GM21390 (cell line): Measurements from ENCODE around the gene KRT84.

ENCODE experiments used
- ATAC-seq: cut with Tn5 transposase; IDR thresholded peaks from one replicate; pipeline ENCODE4 v1.9.1; 2021; ENCODE audit not compliant: unreplicated experiment

Gene KRT84

DNA sequence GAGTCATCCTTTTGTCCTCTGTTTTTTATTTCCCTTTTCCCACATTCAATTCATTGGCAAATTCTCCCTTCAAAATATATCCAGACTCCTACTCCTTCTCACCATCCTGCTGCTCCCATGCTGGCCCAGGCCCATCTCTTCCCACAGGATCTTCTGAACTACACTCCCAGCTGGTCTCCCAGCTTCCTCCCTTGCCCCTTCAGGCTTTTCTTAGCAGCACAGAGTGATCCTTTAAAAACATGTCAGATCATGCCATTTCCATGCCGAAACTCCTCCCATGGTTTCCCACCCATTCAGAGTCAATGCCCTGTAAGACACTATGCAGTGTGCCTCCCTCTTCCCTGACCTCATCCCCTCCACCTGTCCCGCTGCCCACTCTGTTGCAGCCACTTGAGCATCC is 2.4 kb upstream of the KRT84 start:
- ATAC-seq, result no peak

DNA sequence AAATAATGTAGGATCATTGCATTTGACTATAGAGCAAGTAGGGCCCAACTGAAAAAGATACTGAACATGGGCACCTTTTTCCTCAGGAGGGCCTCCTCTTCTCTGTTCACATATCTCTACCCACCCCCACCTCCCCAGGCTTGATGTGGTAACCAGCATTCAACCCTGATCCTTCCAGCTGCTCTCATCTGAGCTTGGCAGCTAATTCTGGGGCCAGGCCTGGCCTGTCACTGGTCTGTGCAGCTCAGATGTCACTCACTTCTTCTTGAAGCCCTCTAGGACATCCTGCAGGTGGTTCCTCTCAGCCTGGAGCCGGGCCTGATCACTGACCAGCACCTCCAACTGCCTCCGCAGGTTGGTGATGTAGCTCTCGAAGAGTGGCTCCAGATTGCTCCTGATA is 2.1 kb downstream of the KRT84 start:
- no peak for ATAC-seq

DNA sequence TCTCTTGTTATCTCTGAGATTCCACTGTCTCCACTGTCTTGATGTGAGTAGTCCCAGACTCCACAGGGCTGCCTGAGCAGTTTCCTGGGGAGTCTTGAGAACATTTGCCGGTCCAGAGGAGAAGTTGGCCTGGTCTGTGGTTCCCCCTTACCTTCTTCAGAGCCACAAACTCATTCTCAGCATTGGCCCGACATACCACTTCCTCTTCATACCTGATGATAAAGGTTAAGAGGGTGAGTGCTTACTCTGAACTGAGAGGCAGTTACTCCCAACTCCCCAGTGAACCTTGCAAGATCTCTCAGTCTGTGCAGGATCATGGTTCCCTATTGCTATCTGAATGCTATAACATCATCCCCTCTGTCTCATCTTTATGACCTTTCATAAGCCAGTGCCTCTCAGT is 2.6 kb downstream of the KRT84 start:
- no peak for ATAC-seq

DNA sequence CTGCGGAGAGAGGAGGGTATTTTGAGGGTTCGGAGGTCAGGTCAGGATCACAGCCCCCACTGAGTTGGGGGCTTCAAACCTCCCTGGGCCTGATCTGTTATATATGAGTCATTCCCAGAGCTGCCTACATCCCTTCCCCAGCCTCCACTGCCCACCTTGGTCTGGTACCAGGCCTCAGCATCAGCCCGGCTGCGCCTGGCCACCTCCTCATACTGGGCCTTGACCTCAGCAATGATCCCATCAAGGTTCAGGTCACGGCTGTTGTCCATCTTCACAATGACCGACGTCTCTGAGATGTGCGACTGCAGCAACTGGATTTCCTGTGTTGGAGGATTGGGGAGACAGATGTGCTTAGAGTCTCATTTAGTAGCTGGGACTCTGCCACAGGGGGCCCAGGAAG is 4.2 kb downstream of the KRT84 start:
- ATAC-seq, result no peak

DNA sequence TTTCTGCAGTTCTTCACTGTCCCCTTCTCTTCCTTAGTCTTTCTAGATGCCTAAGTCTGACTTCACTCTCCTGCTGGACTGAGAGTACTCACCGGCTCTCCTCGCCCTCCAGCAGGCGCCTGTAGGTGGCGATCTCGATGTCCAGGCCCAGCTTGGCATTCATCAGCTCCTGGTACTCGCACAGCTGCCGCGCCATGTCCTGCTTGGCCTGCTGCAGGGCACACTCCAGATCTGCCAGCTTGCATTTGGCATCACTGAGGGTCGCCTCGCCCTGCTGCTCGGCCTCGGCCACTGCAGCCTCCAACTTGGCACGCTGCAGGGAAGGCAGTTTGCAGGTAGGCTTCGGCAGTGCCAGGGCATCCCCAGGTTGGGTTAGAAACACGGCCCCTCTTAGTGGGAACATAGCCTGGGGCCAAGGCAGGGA is 5.2 kb downstream of the KRT84 start:
- ATAC-seq, result no peak

DNA sequence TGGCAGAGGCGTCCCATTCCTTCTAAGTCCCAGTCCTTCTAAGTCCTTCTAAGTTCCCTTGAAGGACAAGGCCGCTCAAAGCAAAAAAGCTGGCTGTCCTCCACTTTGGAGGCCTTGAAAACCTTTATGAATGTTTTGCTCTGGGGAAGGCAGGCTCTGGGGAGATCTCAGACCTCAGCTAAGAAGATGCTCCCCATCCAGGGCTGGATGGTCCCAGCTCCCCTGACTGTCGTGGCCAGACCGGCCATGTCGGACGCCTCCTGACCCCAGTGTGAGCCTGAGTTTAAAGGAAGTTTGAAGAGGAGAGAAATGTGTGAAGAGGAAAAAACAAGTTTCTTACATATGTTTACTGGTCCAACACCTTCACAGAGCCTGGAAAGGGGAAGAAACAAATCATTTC is 5.9 kb downstream of the KRT84 start:
- no peak for ATAC-seq

DNA sequence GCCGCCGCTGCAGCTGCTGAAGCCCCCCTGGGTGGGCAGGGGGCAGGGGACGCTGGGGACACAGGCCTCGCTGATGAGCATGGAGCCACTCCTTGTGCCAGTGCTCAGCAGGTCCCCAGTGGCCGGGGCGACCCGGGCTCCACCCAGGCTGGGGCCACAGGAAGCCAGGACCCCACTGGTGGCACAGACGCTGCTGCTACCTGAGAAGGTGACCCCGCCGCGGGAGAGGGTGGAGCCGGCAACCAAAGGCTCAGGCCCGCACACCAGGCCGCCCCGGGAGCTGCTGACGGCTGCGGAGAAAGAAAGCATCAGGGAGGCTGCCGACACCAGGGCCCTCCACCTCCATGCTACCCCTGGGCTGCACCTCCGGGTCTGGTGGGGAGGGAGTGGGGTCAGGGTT is 7.4 kb downstream of the KRT84 start:
- ATAC-seq, result no peak

DNA sequence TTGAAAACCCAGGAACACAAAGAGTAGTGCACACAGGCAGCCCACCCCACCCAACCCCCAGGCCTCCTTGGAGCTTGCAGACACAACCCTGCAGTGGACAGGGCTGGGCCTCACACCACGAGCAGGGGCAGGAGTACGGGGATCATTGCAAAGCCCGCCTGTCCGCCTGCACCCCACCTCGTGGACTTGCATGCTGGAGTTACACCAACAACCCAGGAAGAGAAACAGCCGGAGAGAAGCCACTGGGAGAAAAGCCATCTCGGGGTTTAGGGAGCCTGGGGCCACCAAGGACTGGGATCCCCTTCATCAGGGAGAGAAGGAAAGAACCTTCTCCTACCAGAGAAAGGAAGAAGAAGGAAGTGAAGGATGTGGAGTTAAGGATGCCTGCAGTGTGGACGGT is 8.2 kb downstream of the KRT84 start:
- ATAC-seq, result no peak

DNA sequence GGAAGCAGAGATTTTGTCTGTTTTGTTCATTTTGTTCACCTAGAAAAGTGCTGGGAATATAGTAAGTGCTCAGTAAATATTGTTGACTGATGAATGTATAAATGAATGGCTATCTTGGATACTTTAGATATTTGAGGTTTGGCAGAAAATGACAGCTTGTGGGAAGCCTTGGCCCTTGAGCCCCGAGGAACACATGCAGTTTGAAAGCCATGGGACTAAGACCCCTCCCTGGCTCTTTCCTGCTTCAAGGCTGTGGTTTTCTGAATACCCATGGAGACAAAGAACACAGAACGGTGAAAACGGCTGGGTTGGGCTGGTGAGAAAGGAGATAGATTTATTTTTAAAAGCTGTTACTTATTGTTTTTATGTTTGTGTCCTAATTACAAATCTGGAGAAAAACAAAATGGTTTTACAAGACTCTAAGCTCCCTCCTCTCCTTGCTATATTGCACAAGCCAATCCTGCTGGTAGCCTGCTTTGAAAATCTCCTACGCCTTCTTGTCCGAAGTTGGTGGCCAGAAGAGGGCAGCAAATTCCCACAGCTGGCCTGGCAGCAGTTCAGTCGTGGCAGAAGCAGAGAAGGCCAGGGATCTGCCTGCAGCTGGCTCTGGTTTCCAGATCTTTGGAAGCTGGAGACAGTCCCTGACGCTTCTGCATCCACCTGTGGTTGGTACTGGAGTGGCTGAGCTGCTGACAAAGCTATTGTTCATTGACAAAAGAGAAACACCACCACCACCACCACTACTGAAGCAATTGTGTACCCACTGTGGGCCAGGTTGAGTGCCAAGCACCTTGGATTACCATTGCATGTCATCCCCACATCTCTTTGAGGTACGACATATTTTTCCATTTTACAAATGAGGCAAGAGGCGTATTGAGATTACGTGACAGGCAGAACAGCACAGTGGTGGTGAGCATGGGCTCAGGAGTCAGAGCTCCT is 13.0 kb downstream of the KRT84 start:
- ATAC-seq, result no peak

DNA sequence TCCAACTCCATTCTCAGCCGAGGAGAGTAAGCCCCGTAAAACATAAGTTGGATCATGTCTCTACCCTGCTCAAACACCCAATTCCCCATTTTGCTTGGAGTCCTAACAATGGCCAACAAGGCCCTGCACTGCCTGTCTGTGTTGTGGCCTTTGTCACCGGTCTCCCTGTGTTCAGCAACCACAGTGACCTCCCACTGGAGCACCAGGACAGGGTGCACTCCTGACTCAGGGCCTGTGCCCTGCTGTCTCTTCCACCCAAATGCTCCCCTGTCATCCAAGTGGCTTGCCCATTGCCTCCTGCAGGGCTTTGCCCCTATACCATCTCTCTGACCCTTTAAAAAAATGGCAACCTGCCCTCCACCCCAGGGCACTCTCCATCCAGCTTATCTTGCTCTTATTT is 13.7 kb downstream of the KRT84 start:
- no peak for ATAC-seq

DNA sequence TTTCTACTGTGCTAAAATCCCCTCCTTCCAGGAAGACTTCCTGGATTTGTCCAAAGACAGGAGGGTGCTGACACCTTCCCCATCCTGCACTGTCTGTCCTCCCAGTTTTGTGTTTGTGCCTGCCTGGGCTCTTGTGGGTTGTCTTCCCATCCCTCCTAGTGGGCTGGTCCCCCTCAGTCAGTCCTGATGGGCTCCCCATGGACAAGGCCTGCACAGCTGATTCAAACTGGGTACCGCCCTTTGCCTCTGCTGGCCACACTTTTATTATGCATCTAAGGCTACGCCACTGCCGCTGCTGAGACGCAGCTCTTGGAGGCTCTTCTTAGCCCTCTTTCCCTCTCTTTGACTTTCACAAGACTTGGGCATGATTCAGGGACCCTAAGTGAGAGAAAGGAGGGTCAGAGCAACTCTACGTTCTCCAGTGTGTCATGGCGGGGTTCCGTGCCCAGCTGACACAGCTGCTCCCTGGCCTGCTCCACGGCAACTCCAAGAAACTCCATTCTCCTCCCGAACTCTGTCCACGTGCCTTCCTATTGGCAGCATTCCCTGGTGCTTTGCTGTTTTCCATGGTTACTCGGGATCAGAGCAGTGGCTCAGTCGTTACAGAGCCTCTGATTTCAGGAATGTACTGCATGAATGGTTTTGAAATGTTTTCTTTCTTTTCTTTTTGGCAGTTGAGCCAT is 14.4 kb downstream of the KRT84 start:
- ATAC-seq, result no peak

DNA sequence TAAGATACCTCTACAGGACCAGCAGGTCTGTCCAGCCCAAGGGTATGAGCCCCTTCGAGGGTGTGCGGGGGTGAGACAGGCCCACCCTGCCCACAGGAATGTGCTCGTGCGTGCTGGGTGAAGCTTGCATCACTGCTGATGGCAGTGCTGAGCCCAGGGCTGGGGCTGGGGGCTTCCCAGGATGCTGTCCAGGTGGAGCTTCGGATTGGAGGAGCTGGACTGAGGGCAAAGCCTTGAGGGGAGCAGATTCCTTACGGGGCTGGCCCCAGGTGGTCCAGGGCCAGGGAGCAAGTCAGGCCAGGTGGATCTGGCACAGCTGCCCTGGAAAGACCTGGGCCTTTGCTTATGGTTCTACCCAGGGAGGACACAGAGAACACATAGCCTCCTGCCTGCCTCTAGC is 15.6 kb downstream of the KRT84 start:
- no peak for ATAC-seq

DNA sequence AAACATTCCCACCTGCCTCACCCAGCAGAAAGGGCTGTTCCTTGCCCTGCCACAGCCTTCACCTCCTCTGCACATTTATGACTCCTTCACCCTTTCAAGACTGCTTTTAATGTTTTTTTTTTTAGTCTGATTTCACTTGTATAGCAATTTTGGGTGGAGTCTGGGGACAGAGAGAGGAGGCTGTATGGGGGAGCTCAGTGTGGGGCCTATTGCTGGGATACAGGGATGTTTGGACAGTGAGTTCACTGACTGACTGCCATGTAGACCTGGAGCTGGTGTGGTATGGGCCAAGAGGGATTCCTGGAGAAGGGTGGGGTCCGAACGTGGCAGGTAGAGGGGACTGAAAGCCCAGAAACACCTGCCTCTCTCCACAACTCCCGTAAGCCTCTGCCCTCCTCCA is 16.2 kb downstream of the KRT84 start:
- no peak for ATAC-seq

DNA sequence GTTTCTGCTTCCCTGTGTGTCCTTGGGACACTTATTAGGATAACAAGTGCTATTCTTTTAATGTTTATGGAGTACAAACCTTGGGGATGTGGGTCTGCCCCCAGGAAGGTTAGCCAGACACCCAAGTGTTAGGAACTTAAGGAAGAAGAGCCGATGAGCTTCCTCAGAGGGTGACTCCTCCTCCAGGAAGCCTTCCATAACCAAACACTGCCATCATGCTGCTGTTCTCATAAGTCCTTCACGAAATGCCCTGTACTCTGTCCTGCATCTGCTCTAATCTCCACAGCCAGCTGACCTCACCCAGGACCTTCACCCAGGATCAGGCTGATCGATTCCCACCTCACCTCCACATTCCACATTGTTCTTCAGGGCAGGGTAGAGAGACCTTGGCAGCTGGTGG is 16.9 kb downstream of the KRT84 start:
- no peak for ATAC-seq

DNA sequence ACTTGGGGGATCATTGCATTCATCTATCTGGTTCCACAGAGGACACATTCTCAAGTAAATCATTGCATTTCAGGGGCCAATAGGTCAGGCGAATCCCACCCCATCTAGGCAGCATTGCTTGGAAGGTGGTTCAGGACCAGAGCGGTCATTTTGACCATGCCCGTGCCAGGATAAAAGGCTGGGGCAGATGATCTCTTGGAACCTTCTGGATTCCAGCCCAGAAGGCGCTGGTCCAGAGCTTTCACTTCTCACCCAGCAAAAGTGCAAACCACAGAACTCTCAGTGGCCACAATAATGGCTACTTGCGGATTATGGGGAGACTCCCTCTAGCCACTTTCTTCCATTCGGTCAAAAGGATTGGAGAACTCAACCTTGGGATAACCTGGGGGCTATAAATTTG is 17.6 kb downstream of the KRT84 start:
- ATAC-seq, result no peak

DNA sequence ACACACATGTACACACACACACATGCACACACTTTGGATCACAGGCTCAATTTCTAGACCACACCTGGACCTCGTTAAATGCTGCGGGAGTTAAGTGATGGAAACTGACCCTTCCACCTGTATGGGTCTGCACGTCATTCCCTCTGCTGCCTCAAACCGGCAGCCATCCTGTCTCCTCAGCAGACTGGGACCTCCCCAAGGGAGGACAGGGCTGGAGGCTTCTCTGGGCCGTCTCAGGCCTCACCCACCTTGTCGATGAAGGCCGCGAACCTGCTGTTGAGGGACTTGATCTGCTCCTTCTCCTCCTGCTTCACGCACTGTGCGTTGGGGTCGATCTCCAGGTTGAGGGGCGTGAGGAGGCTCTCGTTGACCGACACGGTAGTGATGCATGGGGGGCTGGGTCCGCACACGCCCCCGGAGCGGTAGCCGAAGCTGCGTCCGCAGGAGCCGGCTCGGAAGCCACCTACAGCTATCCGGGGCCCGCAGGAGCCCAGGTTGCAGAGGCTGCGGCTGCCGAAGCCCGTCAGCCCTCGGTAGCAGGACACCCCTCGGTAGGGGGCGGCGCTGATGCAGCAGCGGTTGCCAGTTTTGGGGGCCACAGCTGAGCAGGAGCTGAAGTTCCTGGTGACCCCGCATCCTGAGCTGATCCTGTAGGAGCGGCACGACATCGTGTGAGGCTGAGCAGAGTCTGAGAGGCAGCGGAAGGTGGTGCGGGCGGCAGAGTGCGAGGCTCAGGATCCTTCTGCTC is 18.5 kb downstream of the KRT84 start, which contains the start of gene KRT85:
Gene KRT85, minus strand, starts transcription at position 744 of the 748 bp plus-strand sequence. Its CDS starts 76 bp downstream, at position 668.
- ATAC-seq, result no peak

DNA sequence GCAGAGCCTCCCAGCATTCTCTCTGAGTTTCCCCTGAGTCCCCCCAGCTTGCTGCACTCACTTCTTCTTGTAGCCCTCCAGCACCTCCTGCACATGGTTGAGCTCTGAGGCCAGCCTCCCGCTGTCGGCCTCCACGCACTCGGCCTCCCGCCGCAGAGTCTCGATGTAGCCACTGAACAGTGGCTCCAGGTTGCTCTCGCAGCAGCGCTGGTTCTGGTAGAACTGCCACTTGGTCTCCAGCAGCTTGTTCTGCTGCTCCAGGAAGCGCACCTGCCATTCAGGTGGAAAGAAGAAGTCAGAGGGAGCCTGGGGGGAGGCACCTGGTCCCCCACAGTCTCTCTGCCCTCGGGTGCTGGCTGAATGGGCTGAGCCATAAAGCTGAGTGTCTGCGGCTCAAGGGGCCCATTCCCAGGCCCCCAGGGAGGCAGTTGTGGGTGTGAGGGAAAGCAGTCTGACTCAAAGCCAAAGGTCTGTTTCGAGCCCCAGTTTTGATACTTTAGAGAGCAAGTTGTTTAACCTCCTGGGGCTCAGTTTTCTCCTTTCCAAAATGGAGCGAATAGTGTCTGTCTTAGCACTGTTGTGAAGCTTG is 20.5 kb downstream of the KRT84 start:
- no peak for ATAC-seq

DNA sequence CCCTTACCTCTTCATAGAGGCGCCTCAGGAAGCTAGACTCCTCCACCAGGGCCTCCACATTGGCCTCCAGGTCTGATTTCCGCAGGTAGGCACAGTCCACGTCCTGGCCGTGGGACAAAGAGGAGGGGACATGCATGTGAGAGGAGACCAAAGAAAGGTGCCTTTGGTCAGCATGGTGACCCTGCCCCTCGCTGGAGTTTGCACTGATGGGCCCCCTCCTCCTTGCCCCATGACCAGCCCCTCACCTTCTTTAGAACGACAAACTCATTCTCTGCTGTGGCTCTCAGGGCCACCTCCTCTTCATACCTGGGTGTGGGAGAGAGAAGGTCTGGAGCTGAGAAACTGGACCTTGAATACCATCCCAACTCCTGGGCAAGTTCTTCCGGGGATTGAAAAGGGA is 21.4 kb downstream of the KRT84 start:
- ATAC-seq, result no peak

DNA sequence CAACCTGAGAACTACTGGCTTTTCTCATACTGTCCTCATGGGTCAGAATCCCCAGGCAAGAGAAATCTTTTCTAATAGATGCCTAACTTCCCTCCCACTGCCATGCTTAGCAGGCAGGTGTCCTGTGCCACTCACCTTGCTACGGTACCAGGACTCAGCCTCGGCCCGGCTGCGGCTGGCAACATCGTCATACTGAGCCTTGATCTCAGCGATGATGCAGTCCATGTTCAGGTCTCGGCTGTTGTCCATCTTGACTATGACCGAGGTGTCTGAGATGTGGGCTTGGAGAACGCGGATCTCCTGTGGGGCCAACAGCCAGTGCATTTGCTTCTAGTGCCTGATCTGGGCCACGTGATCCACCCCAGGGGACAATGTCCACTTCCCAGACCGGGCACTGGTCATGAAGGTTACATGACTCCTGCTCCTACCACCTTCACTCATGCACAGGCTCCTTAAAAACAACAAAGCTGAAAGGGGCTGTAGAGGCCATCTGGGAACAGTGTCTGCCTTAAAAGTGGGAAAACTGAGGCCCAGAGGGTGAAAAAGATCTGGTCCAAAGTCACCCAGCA is 22.3 kb downstream of the KRT84 start:
- no peak for ATAC-seq

DNA sequence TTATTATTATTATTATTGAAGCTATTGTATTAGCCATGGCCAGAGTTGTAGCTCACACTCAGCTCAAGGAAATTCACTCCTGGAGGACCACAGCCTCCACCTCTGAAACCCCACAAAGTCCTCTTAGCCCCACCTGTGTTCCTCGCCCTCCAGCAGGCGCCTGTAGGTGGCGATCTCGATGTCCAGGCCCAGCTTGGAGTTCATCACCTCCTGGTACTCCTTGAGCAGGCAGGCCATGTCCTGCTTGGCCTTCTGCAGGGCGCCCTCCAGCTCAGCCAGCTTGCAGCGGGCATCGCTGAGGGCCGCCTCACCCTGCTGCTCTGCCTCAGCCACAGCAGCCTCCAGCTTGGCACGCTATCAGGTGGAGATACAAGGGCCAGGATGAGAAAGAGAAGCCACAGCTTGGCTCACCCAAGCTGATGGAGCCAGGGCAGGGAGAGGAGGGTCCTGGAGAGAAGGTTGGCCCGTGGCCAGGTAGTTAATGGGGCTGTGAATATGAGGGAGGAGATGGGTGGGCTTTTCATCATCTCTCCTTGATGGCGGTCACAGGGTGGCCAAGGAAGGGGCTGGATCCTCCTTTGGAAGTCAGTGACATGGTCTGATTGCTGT is 23.2 kb downstream of the KRT84 start:
- ATAC-seq, result no peak
